ENCODE data around the gene PROSER3.

The PROSER3 gene

DNA sequence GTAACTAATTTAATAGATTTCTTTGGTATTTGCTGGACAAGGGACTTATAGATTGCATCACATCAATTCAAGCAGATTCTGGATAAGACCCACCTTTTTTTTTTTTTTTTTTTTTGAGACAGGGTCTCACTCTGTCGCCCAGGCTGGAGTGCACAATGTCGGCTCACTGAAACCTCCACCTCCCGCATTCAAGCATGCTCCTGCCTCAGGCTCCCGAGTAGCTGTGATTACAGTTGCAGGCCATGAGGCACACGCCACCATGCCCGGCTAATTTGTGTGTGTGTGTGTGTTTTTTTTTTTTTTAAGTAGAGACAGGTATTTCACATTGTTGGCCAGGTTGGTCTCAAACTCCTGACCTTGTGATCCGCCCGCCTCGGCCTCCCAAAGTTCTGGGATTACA, 58.9 kb downstream of the PROSER3 start:
- no peak for DNase-seq (ENCODE audit: low read depth in 2 of 2)

DNA sequence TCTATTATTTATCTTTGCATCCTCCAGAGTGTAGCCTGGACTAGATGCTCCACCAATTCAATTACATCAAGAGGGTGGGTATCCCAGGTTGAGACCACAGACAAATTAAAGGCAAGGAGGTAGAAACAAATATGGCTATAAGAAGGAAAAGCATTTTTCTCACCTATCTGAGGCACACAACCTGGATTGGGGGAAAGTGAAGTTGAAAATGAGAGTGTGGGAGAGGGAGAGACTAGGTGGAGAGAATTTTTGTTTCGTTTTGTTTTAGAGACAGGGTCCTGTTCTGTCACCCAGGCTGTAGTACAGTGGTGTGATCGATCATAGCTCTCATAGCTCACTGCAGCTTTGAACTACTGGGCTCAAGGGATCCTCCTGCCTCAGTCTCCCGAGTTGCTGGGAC, 60.5 kb downstream of the PROSER3 start:
- no peak for DNase-seq (ENCODE audit: low read depth in 2 of 2)

Data from stimulated activated CD8-positive, alpha-beta memory T cell treated with anti-CD3 and anti-CD28 coated beads, Interleukin-15, amount 100 ng/mL, for 48 hours (primary cell).